ENCODE measurements around the gene GPC2.
"Not testable (repeated sequence)": the region's sequence is repeated elsewhere in the genome, so short reads cannot be mapped to it uniquely, and the experiment has no call there.

The GPC2 gene

GRCh38 chr7:100200693-100201092, 23.5 kb upstream of the GPC2 start:
- DNase-seq, result no peak

GRCh38 chr7:100198266-100198665, 21.1 kb upstream of the GPC2 start:
- no peak for DNase-seq

GRCh38 chr7:100195901-100196322, 18.7 kb upstream of the GPC2 start:
- DNase-seq, result not testable (repeated sequence)

- no peak for DNase-seq
Observed at GRCh38 chr7:100195222-100195621, 18.0 kb upstream of the GPC2 start.

- DNase-seq, result no peak
Observed at GRCh38 chr7:100192969-100193368, 15.8 kb upstream of the GPC2 start.

- DNase-seq, result not testable (repeated sequence)
Observed at GRCh38 chr7:100192281-100192862, 15.2 kb upstream of the GPC2 start.

- no peak for DNase-seq
Observed at GRCh38 chr7:100191775-100192174, 14.6 kb upstream of the GPC2 start.

GRCh38 chr7:100190048-100190711, 13.0 kb upstream of the GPC2 start:
- DNase-seq, result peak in 1 of 2 experiments; percentile 48

GRCh38 chr7:100189061-100189460, 11.9 kb upstream of the GPC2 start:
- DNase-seq, result no peak

- DNase-seq, result no peak
Observed at GRCh38 chr7:100185726-100186125, 8.5 kb upstream of the GPC2 start.

GRCh38 chr7:100183090-100183489, 5.9 kb upstream of the GPC2 start:
- DNase-seq, result not testable (repeated sequence)

GRCh38 chr7:100182616-100183015, 5.4 kb upstream of the GPC2 start:
- not testable (repeated sequence) for DNase-seq

- DNase-seq, result not testable (repeated sequence)
Observed at GRCh38 chr7:100180084-100180483, 2.9 kb upstream of the GPC2 start.

- peak in 1 of 2 experiments; percentile 40 for DNase-seq
Observed at GRCh38 chr7:100176096-100177044, 811 bp downstream of the GPC2 start.

GRCh38 chr7:100175296-100175935, 1.8 kb downstream of the GPC2 start:
- DNase-seq, result no peak

- DNase-seq, result no peak
Observed at GRCh38 chr7:100174582-100174981, 2.6 kb downstream of the GPC2 start.

GRCh38 chr7:100173806-100174495, 3.2 kb downstream of the GPC2 start:
- no peak for DNase-seq

GRCh38 chr7:100171840-100172239, 5.3 kb downstream of the GPC2 start:
- DNase-seq, result peak in 1 of 2 experiments; percentile 40

GRCh38 chr7:100171087-100171681, 6.0 kb downstream of the GPC2 start:
- DNase-seq, result peak in 1 of 2 experiments; percentile 60

- DNase-seq, result no peak
Observed at GRCh38 chr7:100170101-100170897, 6.9 kb downstream of the GPC2 start.

Data from NCI-H526 (cell line).